BLaER1 treated with 17β-estradiol and CSF1 and Interleukin-3, amounts not matched to agents 10 nM and 100 nM (cell line): ENCODE data around the gene SLC25A33.
A peak's percentile ranks its signal among the peaks of the same experiment; 100 is the strongest.

ENCODE experiments used
- H3K27ac ChIP-seq, 11 experiments: shearing (Covaris generic); formaldehyde crosslinking; 2 replicates each; pipeline ENCODE4 v1.8.1; 2022
- H3K27me3 ChIP-seq, 11 experiments: shearing (Covaris generic); formaldehyde crosslinking; 2 replicates each; pipeline ENCODE4 v1.8.1; 2022
- H3K36me3 ChIP-seq, 11 experiments: shearing (Covaris generic); formaldehyde crosslinking; 2 replicates each; pipeline ENCODE4 v1.8.1; 2022
- H3K4me1 ChIP-seq, 10 experiments: shearing (Covaris generic); formaldehyde crosslinking; 2 replicates each; pipeline ENCODE4 v1.8.1; 2022
- H3K4me2 ChIP-seq, 11 experiments: shearing (Covaris generic); formaldehyde crosslinking; 2 replicates each; pipeline ENCODE4 v1.8.1; 2022
- H3K4me3 ChIP-seq, 10 experiments: shearing (Covaris generic); formaldehyde crosslinking; 2 replicates each; pipeline ENCODE4 v1.8.1; 2022
- H3K9ac ChIP-seq, 11 experiments: shearing (Covaris generic); formaldehyde crosslinking; 2 replicates each; pipeline ENCODE4 v1.8.1; 2022
- H3K9me3 ChIP-seq, 11 experiments: shearing (Covaris generic); formaldehyde crosslinking; replicated peaks in 1 of 11; 2 replicates each; pipeline ENCODE4 v1.8.1; 2022
- H4K20me1 ChIP-seq, 11 experiments: shearing (Covaris generic); formaldehyde crosslinking; 2 replicates each; pipeline ENCODE4 v1.8.1; 2022
- Cebpa-rat ChIP-seq, 11 experiments: shearing (Covaris generic); IDR thresholded peaks; 2 replicates each; pipeline ENCODE4 v1.8.1; 2022

Gene SLC25A33

GRCh38 chr1:9592510-9593075, 53.3 kb downstream of the SLC25A33 start:
- peak overlapping the region in 9 of 10 experiments; percentile 38 to 94 (median 87); a peak in 17 of 20 replicates for H3K4me3 ChIP-seq

GRCh38 chr1:9593147-9593491, 53.9 kb downstream of the SLC25A33 start:
- no peak for TF ChIP-seq Cebpa-rat (IDR thresholded peaks at IDR 0.05)
- H3K9me3 ChIP-seq, result no peaks in the 10 kb centered on the region
- peaks cover 32 to 91% (median 90%) of the 10 kb centered on the region in 11 experiments; a peak in 21 of 22 replicates for H4K20me1 ChIP-seq
- H3K4me1 ChIP-seq, result peaks cover 60 to 84% (median 80%) of the 10 kb centered on the region in 10 experiments
- peak overlapping the region in 9 of 10 experiments; percentile 38 to 94 (median 87); a peak in 18 of 20 replicates for H3K4me3 ChIP-seq
- peak overlapping the region; percentile 95 to 100 (median 99) for H3K4me2 ChIP-seq
- H3K36me3 ChIP-seq, result peaks cover 9 to 30% (median 22%) of the 10 kb centered on the region in 11 experiments
- peak overlapping the region; percentile 46 to 92 (median 88); a peak in 21 of 22 replicates for H3K9ac ChIP-seq
- H3K27me3 ChIP-seq, result no peaks in the 10 kb centered on the region
- H3K27ac ChIP-seq, result peak overlapping the region; percentile 62 to 88 (median 80)

More at GRCh38 chr1:9592510-9593075, 53.3 kb downstream of the SLC25A33 start:
- peak overlapping the region; percentile 62 to 88 (median 80); a peak in 21 of 22 replicates for H3K27ac ChIP-seq
- H3K9me3 ChIP-seq, result no peaks in the 10 kb centered on the region
- peaks cover 32 to 86% (median 84%) of the 10 kb centered on the region in 11 experiments; a peak in 21 of 22 replicates for H4K20me1 ChIP-seq
- peak overlapping the region; percentile 95 to 100 (median 99) for H3K4me2 ChIP-seq
- H3K27me3 ChIP-seq, result no peaks in the 10 kb centered on the region
- H3K4me1 ChIP-seq, result peaks cover 60 to 86% (median 83%) of the 10 kb centered on the region in 10 experiments
- H3K9ac ChIP-seq, result peak overlapping the region; percentile 46 to 92 (median 88); a peak in 21 of 22 replicates
- peaks cover 4 to 25% (median 16%) of the 10 kb centered on the region in 11 experiments; a peak in 21 of 22 replicates for H3K36me3 ChIP-seq
- TF ChIP-seq Cebpa-rat (IDR thresholded peaks at IDR 0.05), result no peak

GRCh38 chr1:9593492-9594465, 54.5 kb downstream of the SLC25A33 start:
- Histone ChIP-seq H3K9ac (peak overlapping the region; percentile 46 to 92 (median 88); a peak in 21 of 22 replicates), H3K27me3 (no peaks in the 10 kb centered on the region), H3K36me3 (peaks cover 16 to 37% (median 28%) of the 10 kb centered on the region in 11 experiments), H3K9me3 (no peaks in the 10 kb centered on the region), H3K4me3 (peak overlapping the region in 9 of 10 experiments; percentile 38 to 94 (median 87); a peak in 18 of 20 replicates), H4K20me1 (peaks cover 32 to 98% (median 94%) of the 10 kb centered on the region in 11 experiments; a peak in 21 of 22 replicates), H3K27ac (peak overlapping the region; percentile 62 to 88 (median 80)), H3K4me1 (peaks cover 60 to 82% (median 78%) of the 10 kb centered on the region in 10 experiments), H3K4me2 (peak overlapping the region; percentile 95 to 100 (median 99))
- TF ChIP-seq Cebpa-rat (IDR thresholded peaks at IDR 0.05), result no peak

GRCh38 chr1:9594471-9595155, 55.3 kb downstream of the SLC25A33 start:
- Histone ChIP-seq H3K4me1 (peaks cover 58 to 86% (median 76%) of the 10 kb centered on the region in 10 experiments), H3K36me3 (peaks cover 23 to 45% (median 36%) of the 10 kb centered on the region in 11 experiments), H3K27me3 (no peaks in the 10 kb centered on the region), H3K4me3 (peak overlapping the region in 1 of 10 experiments; percentile 87; a peak in 1 of 20 replicates), H3K9me3 (no peaks in the 10 kb centered on the region), H3K27ac (peak overlapping the region in 9 of 11 experiments; percentile 24 to 88 (median 80); a peak in 17 of 22 replicates), H4K20me1 (peaks cover 32 to 97% (median 88%) of the 10 kb centered on the region in 11 experiments; a peak in 21 of 22 replicates), H3K9ac (peak overlapping the region in 10 of 11 experiments; percentile 18 to 92 (median 68); a peak in 15 of 22 replicates), H3K4me2 (peak overlapping the region; percentile 95 to 100 (median 99))
- no peak for TF ChIP-seq Cebpa-rat (IDR thresholded peaks at IDR 0.05)

- Histone ChIP-seq H3K9me3 (no peaks in the 10 kb centered on the region), H3K9ac (peak overlapping the region in 10 of 11 experiments; percentile 18 to 92 (median 68); a peak in 13 of 22 replicates), H3K4me3 (no peak overlapping the region; a peak in 1 of 20 replicates), H3K27me3 (no peaks in the 10 kb centered on the region), H4K20me1 (peaks cover 27 to 97% (median 81%) of the 10 kb centered on the region in 11 experiments; a peak in 21 of 22 replicates), H3K4me2 (peak overlapping the region; percentile 23 to 100 (median 99); a peak in 21 of 22 replicates), H3K4me1 (peaks cover 51 to 85% (median 68%) of the 10 kb centered on the region in 10 experiments), H3K36me3 (peaks cover 27 to 53% (median 44%) of the 10 kb centered on the region in 11 experiments), H3K27ac (peak overlapping the region in 8 of 11 experiments; percentile 46 to 88 (median 82); a peak in 14 of 22 replicates)
- no peak for TF ChIP-seq Cebpa-rat (IDR thresholded peaks at IDR 0.05)
These were observed 56.1 kb downstream of the SLC25A33 start for GRCh38 chr1:9595156-9595967.

- TF ChIP-seq Cebpa-rat (IDR thresholded peaks at IDR 0.05), result no peak
- peak overlapping the region in 2 of 11 experiments; percentile 44 to 86; a peak in 4 of 22 replicates for H3K27ac ChIP-seq
- H3K4me3 ChIP-seq, result no peak overlapping the region
- no peaks in the 10 kb centered on the region for H3K9me3 ChIP-seq
- H3K4me2 ChIP-seq, result peak overlapping the region in 8 of 11 experiments; percentile 98 to 100 (median 100); a peak in 16 of 22 replicates
- peaks cover 21 to 97% (median 79%) of the 10 kb centered on the region in 11 experiments; a peak in 21 of 22 replicates for H4K20me1 ChIP-seq
- H3K9ac ChIP-seq, result peak overlapping the region in 7 of 11 experiments; percentile 13 to 69 (median 48); a peak in 8 of 22 replicates
- no peaks in the 10 kb centered on the region for H3K27me3 ChIP-seq
- H3K4me1 ChIP-seq, result peaks cover 45 to 79% (median 62%) of the 10 kb centered on the region in 10 experiments
- peaks cover 28 to 59% (median 50%) of the 10 kb centered on the region in 11 experiments for H3K36me3 ChIP-seq
These were observed 56.7 kb downstream of the SLC25A33 start for GRCh38 chr1:9595968-9596340.

GRCh38 chr1:9596415-9597123, 57.3 kb downstream of the SLC25A33 start:
- no peak overlapping the region for H3K4me3 ChIP-seq
- H3K9me3 ChIP-seq, result no peaks in the 10 kb centered on the region
- peaks cover 18 to 95% (median 73%) of the 10 kb centered on the region in 11 experiments; a peak in 21 of 22 replicates for H4K20me1 ChIP-seq
- H3K36me3 ChIP-seq, result peaks cover 34 to 65% (median 56%) of the 10 kb centered on the region in 11 experiments
- H3K27ac ChIP-seq, result peak overlapping the region in 3 of 11 experiments; percentile 13 to 86 (median 44); a peak in 2 of 22 replicates
- peak overlapping the region in 8 of 11 experiments; percentile 98 to 100 (median 100); a peak in 16 of 22 replicates for H3K4me2 ChIP-seq
- no peak for TF ChIP-seq Cebpa-rat (IDR thresholded peaks at IDR 0.05)
- no peaks in the 10 kb centered on the region for H3K27me3 ChIP-seq
- H3K4me1 ChIP-seq, result peaks cover 38 to 73% (median 56%) of the 10 kb centered on the region in 10 experiments
- peak overlapping the region in 7 of 11 experiments; percentile 7 to 69 (median 42); a peak in 7 of 22 replicates for H3K9ac ChIP-seq
